Measurements from ENCODE around the gene PPP1R8.

GRCh38 chr1:27864264-27864895, 33.8 kb downstream of the PPP1R8 start:
- TF ChIP-seq CTCF (IDR thresholded peaks at IDR 0.05; ENCODE audit: poor library complexity) (no peak), EZH2 (IDR thresholded peaks at IDR 0.05; ENCODE audit: borderline replicate concordance) (no peak)

All from hepatocyte (in vitro differentiated cells).